MCF 10A (cell line): Measurements from ENCODE around the gene CCDC38. TPM values are rescaled to one million over a fixed set of nuclear protein-coding genes. Genes with fewer than 3 reads are reported as not detected.

ENCODE experiments used
- BruUV-seq: library from RNA; stranded (reverse); fragments of 400-500 nt; replicated peaks from 2 replicates; lab custom pipeline; 2021; lab: Mats Ljungman, UMichigan
- CTCF ChIA-PET: fragments of 300-600 bp; sonication (Branson Sonifier 250); formaldehyde crosslinking; extraction: SDS; loops from one replicate; lab custom pipeline; 2021; ENCODE audit warnings: antibody characterized with exemption, inconsistent platforms; lab: Yijun Ruan, JAX
- POLR2A ChIA-PET: fragments of 300-600, 350-650 bp; sonication (Branson Sonifier 250); formaldehyde crosslinking; extraction: SDS; loops from one replicate; lab custom pipeline; 2020; ENCODE audit warnings: antibody characterized with exemption, inconsistent platforms; lab: Yijun Ruan, JAX
- DNase-seq: peaks from one replicate; pipeline ENCODE4 v3.0.0-alpha.2; 2018; ENCODE audit not compliant: unreplicated experiment
- H3K27ac Mint-ChIP-seq: one replicate; pipeline ENCODE4 v1.8.0; 2022; ENCODE audit warnings: mild to moderate bottlenecking, low read depth, mixed read lengths; ENCODE audit not compliant: unreplicated experiment
- H3K27me3 Mint-ChIP-seq: one replicate; pipeline ENCODE4 v1.8.0; 2022; ENCODE audit warnings: mixed read lengths; ENCODE audit not compliant: insufficient read depth, unreplicated experiment
- H3K36me3 Mint-ChIP-seq: one replicate; pipeline ENCODE4 v1.8.0; 2022; ENCODE audit warnings: mild to moderate bottlenecking, moderate library complexity, mixed read lengths; ENCODE audit not compliant: insufficient read depth, unreplicated experiment
- H3K4me1 Mint-ChIP-seq: one replicate; pipeline ENCODE4 v1.8.0; 2022; ENCODE audit warnings: mixed read lengths; ENCODE audit not compliant: insufficient read depth, unreplicated experiment
- H3K4me3 Mint-ChIP-seq: one replicate; pipeline ENCODE4 v1.8.0; 2022; ENCODE audit warnings: mild to moderate bottlenecking, moderate library complexity, mixed read lengths; ENCODE audit not compliant: unreplicated experiment
- H3K9me3 Mint-ChIP-seq: one replicate; pipeline ENCODE4 v1.8.0; 2022; ENCODE audit warnings: mixed read lengths; ENCODE audit not compliant: unreplicated experiment
- CTCF ChIP-seq: fragments of 200-600 bp; IDR thresholded peaks from one replicate; pipeline ENCODE4 v1.8.0; 2022; ENCODE audit warnings: antibody characterized with exemption, mild to moderate bottlenecking; ENCODE audit not compliant: unreplicated experiment
- intact Hi-C: fragments of 100-400 bp; cut with micrococcal nuclease; formaldehyde crosslinking; loops from 2 replicates; pipeline ENCODE4 v1.14.1; 2022
- total RNA-seq: library from RNA; stranded (reverse); gene quantifications from 2 replicates; pipeline ENCODE4 v1.2.3, GENCODE V29; 2022

Gene CCDC38
- total RNA-seq, 1 experiment from 2014 or later: not detected

GRCh38 chr12:95862038-95862437 lies 80.4 kb downstream of the CCDC38 start:
- Mint-ChIP-seq H3K27me3 (no peaks in the 10 kb centered on the region), H3K4me3 (no peak overlapping the region), H3K36me3 (peaks cover 58% of the 10 kb centered on the region), H3K4me1 (no peaks in the 10 kb centered on the region), H3K27ac (no peak overlapping the region), H3K9me3 (no peaks in the 10 kb centered on the region)
- intact Hi-C loops: no loop called here
- TF ChIP-seq CTCF: no peak
- POLR2A ChIA-PET: interaction anchor here (0.6 kb wide), 1 partner anchor 146 kb away, joined by 3 read pairs; no protein-coding TSS in a partner anchor
- DNase-seq: no peak
- BruUV-seq: no TSS peak
- CTCF ChIA-PET: interaction anchor here (0.6 kb wide), 2 partner anchors 266 to 655 kb away, joined by 3 to 4 read pairs; no protein-coding TSS in a partner anchor

DNA sequence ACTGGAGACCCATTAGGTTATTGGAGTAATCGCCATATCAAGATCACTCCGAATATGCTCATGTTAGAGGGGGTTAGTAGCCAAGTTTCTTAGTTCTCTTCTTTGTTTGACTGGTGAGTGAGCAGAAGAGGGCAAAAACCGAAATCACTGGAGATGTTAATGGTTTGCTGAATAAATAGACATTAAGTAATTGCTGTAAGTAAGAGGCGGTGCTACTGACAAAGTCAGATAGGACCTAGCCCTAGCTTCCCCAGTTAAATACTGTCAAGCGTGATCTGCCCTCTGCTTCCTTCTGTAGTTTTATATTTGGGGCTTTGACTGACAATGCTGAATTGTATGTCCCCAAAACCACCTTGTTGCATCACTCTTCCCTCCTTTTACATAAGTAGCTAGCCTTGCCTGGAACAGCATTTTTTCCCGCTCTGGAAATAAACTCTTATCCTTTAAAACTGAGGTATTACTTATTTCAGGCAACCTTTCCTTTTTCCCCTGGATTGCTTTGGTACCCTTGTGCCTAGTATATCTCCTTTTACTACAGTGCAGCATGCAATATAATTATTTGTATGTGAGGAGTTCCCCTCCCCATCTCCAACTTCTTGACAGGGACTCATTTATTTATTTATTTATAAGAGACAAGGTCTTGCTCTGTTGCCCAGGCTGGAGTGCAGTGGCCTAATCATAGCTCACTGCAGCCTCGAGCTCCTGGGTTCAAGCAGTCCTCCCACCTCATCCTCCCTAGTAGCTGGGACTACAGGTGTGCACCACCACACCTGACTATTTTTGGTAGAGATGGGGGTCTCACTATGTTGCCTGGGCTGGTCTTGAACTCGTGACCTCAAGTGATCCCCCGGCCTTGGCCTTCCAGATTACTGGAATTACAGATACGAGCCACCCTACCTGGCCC lies 82.2 kb downstream of the CCDC38 start:
- no peak for TF ChIP-seq CTCF
- CTCF ChIA-PET: interaction anchor here (0.5 to 1.3 kb wide), 5 partner anchors 40 to 663 kb away, joined by 3 to 5 read pairs (median 3); no protein-coding TSS in a partner anchor

GRCh38 chr12:95859344-95859816 lies 83.0 kb downstream of the CCDC38 start:
- no peak for TF ChIP-seq CTCF
- Mint-ChIP-seq H3K27ac (no peak overlapping the region), H3K4me3 (no peak overlapping the region), H3K9me3 (no peaks in the 10 kb centered on the region), H3K27me3 (peaks cover 8% of the 10 kb centered on the region), H3K36me3 (peaks cover 38% of the 10 kb centered on the region), H3K4me1 (no peaks in the 10 kb centered on the region)
- CTCF ChIA-PET: interaction anchor here (0.5 to 0.7 kb wide), 3 partner anchors 39 to 662 kb away, joined by 3 read pairs; no protein-coding TSS in a partner anchor
- peak; percentile 41 for DNase-seq
- intact Hi-C loops: no loop called here
- TSS peak; percentile 36 for BruUV-seq
- POLR2A ChIA-PET: interaction anchor here (0.5 to 2.7 kb wide), 14 partner anchors 10 to 642 kb away, joined by 3 to 12 read pairs (median 3); partner anchors contain the start of genes FGD6 and VEZT

More for the DNA sequence above, 82.2 kb downstream of the CCDC38 start:
- BruUV-seq: no TSS peak
- Mint-ChIP-seq H3K27ac (no peak overlapping the region), H3K4me1 (no peaks in the 10 kb centered on the region), H3K4me3 (no peak overlapping the region), H3K27me3 (no peaks in the 10 kb centered on the region), H3K9me3 (no peaks in the 10 kb centered on the region), H3K36me3 (peaks cover 46% of the 10 kb centered on the region)
- no peak for DNase-seq
- POLR2A ChIA-PET: interaction anchor here (0.5 to 2.7 kb wide), 12 partner anchors 9 to 643 kb away, joined by 3 to 12 read pairs (median 3); partner anchors contain the start of genes FGD6 and VEZT
- intact Hi-C loops: no loop called here
